GM23338 (cell line): ENCODE data around the gene FHL2.

ENCODE experiments used
- CREB1 ChIP-seq: fragments of 250-450 bp; sonication (Bioruptor Pico); IDR thresholded peaks from 2 replicates; pipeline ENCODE4 v1.5.0; 2020; ENCODE audit warnings: low read depth, mild to moderate bottlenecking, moderate library complexity
- CTCF ChIP-seq, 2 experiments: fragments of 200-600 bp in 1 of 2; sonication (generic) in 1 of 2; conservative IDR thresholded peaks; 2 replicates each; pipeline versions ENCODE4 v1.5.1 to v1.6.1; 2016 to 2017; ENCODE audit warnings: antibody characterized with exemption in 2 of 2, low read depth in 2 of 2, mild to moderate bottlenecking in 2 of 2, moderate library complexity in 1 of 2
- EZH2 ChIP-seq: fragments of 200-600 bp; sonication (generic); IDR thresholded peaks from one replicate; pipeline ENCODE4 v1.8.0; 2017; ENCODE audit warnings: antibody characterized with exemption, mild to moderate bottlenecking, low read depth; ENCODE audit not compliant: unreplicated experiment
- EZH2phosphoT487 ChIP-seq: fragments of 200-600 bp; sonication (generic); IDR thresholded peaks from one replicate; pipeline ENCODE4 v1.8.1; 2018; ENCODE audit warnings: antibody characterized with exemption; ENCODE audit not compliant: unreplicated experiment
- JUNB ChIP-seq: IDR thresholded peaks from one replicate; pipeline ENCODE4 v1.6.1; 2016; ENCODE audit warnings: antibody characterized with exemption; ENCODE audit not compliant: unreplicated experiment
- POLR2AphosphoS5 ChIP-seq: IDR thresholded peaks from 2 replicates; pipeline ENCODE4 v1.6.1; 2016; ENCODE audit warnings: antibody characterized with exemption, low read depth
- REST ChIP-seq: IDR thresholded peaks from one replicate; pipeline ENCODE4 v1.6.1; 2018; ENCODE audit warnings: antibody characterized with exemption; ENCODE audit not compliant: unreplicated experiment
- ZNF462 ChIP-seq: fragments of 250-450 bp; sonication (Bioruptor Pico); IDR thresholded peaks from 2 replicates; pipeline ENCODE4 v1.5.0; 2020; ENCODE audit warnings: mild to moderate bottlenecking, moderate library complexity

GRCh38 chr2:105413206-105413605 is 14.4 kb upstream of the FHL2 start:
- TF ChIP-seq CTCF (conservative IDR thresholded peaks at IDR 0.05; ENCODE audit: low read depth in 2 of 2) (no peak), POLR2AphosphoS5 (no peak), EZH2phosphoT487 (no peak), REST (no peak), EZH2 (no peak), CREB1 (CRISPR knock-in tag) (no peak), JUNB (no peak), ZNF462 (CRISPR knock-in tag) (no peak)
